ENCODE data around the gene UROC1.
"Not testable (repeated sequence)": the region's sequence is repeated elsewhere in the genome, so short reads cannot be mapped to it uniquely, and the experiment has no call there.

Gene UROC1

GRCh38 chr3:126546549-126547239, 29.1 kb upstream of the UROC1 start:
- no peak for DNase-seq

- no peak for DNase-seq
These were observed 28.4 kb upstream of the UROC1 start for GRCh38 chr3:126546013-126546412.

- DNase-seq: no peak
These were observed 28.0 kb upstream of the UROC1 start for GRCh38 chr3:126545544-126545943.

GRCh38 chr3:126544596-126545281, 27.2 kb upstream of the UROC1 start:
- DNase-seq: no peak

- no peak for DNase-seq
These were observed 26.0 kb upstream of the UROC1 start for GRCh38 chr3:126543457-126544061.

GRCh38 chr3:126542340-126543241, 25.0 kb upstream of the UROC1 start:
- DNase-seq: no peak

GRCh38 chr3:126541628-126542339, 24.2 kb upstream of the UROC1 start:
- no peak for DNase-seq

GRCh38 chr3:126540951-126541627, 23.5 kb upstream of the UROC1 start:
- DNase-seq: no peak

- DNase-seq: no peak
These were observed 22.8 kb upstream of the UROC1 start for GRCh38 chr3:126540342-126540849.

GRCh38 chr3:126539558-126540250, 22.1 kb upstream of the UROC1 start:
- no peak for DNase-seq

GRCh38 chr3:126538966-126539365, 21.4 kb upstream of the UROC1 start:
- DNase-seq: no peak

- no peak for DNase-seq
These were observed 20.7 kb upstream of the UROC1 start for GRCh38 chr3:126538316-126538715.

- peak; percentile 94 for DNase-seq
These were observed 20.2 kb upstream of the UROC1 start for GRCh38 chr3:126537730-126538281.

GRCh38 chr3:126537116-126537729, 19.6 kb upstream of the UROC1 start:
- no peak for DNase-seq

- no peak for DNase-seq
These were observed 18.6 kb upstream of the UROC1 start for GRCh38 chr3:126536126-126536525.

- no peak for DNase-seq
These were observed 18.1 kb upstream of the UROC1 start for GRCh38 chr3:126535636-126536035.

- DNase-seq: not testable (repeated sequence)
These were observed 17.1 kb upstream of the UROC1 start for GRCh38 chr3:126534716-126535115.

GRCh38 chr3:126533506-126533905, 15.9 kb upstream of the UROC1 start:
- no peak for DNase-seq

GRCh38 chr3:126531051-126531330, 13.4 kb upstream of the UROC1 start:
- DNase-seq: no peak
